Adrenal gland (tissue), 12 donors: ENCODE measurements around the gene SLX4. TPM values are rescaled to one million over a fixed set of nuclear protein-coding genes. Genes with fewer than 3 reads are reported as not detected.

Experiments
- DNase-seq, 7 donors: peaks; one replicate each; pipeline ENCODE4 v3.0.0-alpha.2; 2019 to 2020
- H3K27ac ChIP-seq, 5 donors: fragments of 200-600 bp; sonication (generic) in 4 of 5; 1 replicate in 3 of 5; 2 replicates in 2 of 5; pipeline versions ENCODE4 v1.5.1 to v1.8.0; 2016 to 2020; ENCODE audit warnings: mild to moderate bottlenecking in 1 of 5
- H3K27me3 ChIP-seq: fragments of 200-600 bp; 2 replicates; pipeline ENCODE4 v1.8.0; 2021
- H3K36me3 ChIP-seq, 2 donors: fragments of 200-600 bp; replicated peaks in 1 of 2; 1 replicate in 1 of 2; 2 replicates in 1 of 2; pipeline versions ENCODE4 v1.5.1 to v1.8.0; 2018 to 2022
- H3K4me1 ChIP-seq, 2 donors: fragments of 200-600 bp; replicated peaks in 1 of 2; 1 replicate in 1 of 2; 2 replicates in 1 of 2; pipeline versions ENCODE4 v1.5.1 to v1.8.0; 2018 to 2021
- H3K4me3 ChIP-seq, 4 donors: fragments of 200-600 bp; sonication (generic) in 3 of 4; one replicate each; pipeline ENCODE4 v1.5.1; 2016 to 2018
- H3K9me3 ChIP-seq, 3 donors: fragments of 200-600 bp; sonication (generic) in 1 of 3; replicated peaks in 1 of 3; 1 replicate in 2 of 3; 2 replicates in 1 of 3; pipeline versions ENCODE4 v1.5.1 to v1.8.0; 2016 to 2021
- CTCF ChIP-seq, 6 experiments: fragments of 450-650 bp in 4 of 6; fragments of 200-600 bp in 2 of 6; sonication (generic) in 1 of 6; IDR thresholded peaks; 1 replicate in 5 of 6; 2 replicates in 1 of 6; pipeline versions ENCODE4 v1.5.1 to v1.8.0; 2016 to 2021; ENCODE audit warnings: antibody characterized with exemption in 6 of 6, mild to moderate bottlenecking in 2 of 6, moderate library complexity in 1 of 6
- POLR2A ChIP-seq, 2 donors: fragments of 450-650 bp; IDR thresholded peaks; one replicate each; pipeline ENCODE4 v1.6.1; 2017; ENCODE audit warnings: antibody characterized with exemption in 2 of 2, mild to moderate bottlenecking in 2 of 2, moderate library complexity in 1 of 2
- WGBS, 4 donors: extraction: QIAGEN DNeasy Blood & Tissue Kit in 2 of 4; methylation state at CpG; one replicate each; pipeline versions ENCODE4 v1.1.5 to v1.1.7; 2013 to 2017; 5-methylcytosine and 5-hydroxymethylcytosine counted together
- intact Hi-C, 2 donors: fragments of 100-400 bp; cut with DNase I; formaldehyde crosslinking; loops; one replicate each; pipeline versions ENCODE4 v1.14.1 to v1.15.0; 2022 to 2023
- polyA plus RNA-seq, 3 donors: library from polyadenylated mRNA; stranded (reverse); fragments of 200-250 nt in 2 of 3; fragments of 350-450 nt in 1 of 3; fragmentation: Illumina TruSeq in 1 of 3; extraction: RNeasy Lipid Tissue Mini Kit (QIAGEN cat#74804) in 1 of 3; gene quantifications; one replicate each; pipeline ENCODE4 v1.2.3, GENCODE V29; 2013 to 2014
- total RNA-seq, 9 donors: library from RNA; depleted of rRNA in 4 of 9; stranded (reverse); fragments of >200 nt in 4 of 9; fragments of 120-200 nt in 1 of 9; fragmentation: NEBNext Ultra II Directional in 1 of 9; extraction: Animal tissue kit (Norgen Biotek cat#: 25700) in 1 of 9; gene quantifications; one replicate each; pipeline versions ENCODE4 v1.1.0 to v1.2.4, GENCODE V29; 2013 to 2023
- donor health status: healthy with polysubstance abuse.
- donor health status: Bipolar disorder and iron deficiency.
- donor health status: DM: yes; HTN: yes; CAD: no.
- donor health status: DM: no; HTN: no; CAD: no.
- donor health status: DM: no; HTN: no; CAD: no.
- donor health status: DM: yes; HTN: yes; CAD: no.

The SLX4 gene
- total and polyA plus RNA-seq, 12 donors: 1.7 to 8.2 (median 4.2) TPM

GRCh38 chr16:3594316-3595109 is 16.9 kb downstream of the SLX4 start:
- no peak for DNase-seq
- TF ChIP-seq CTCF (IDR thresholded peaks at IDR 0.05) (no peak), POLR2A (IDR thresholded peaks at IDR 0.05) (no peak)
- 94 to 97% (median 95%) methylated on average over 11 to 22 of the region's 22 CpGs for WGBS, 4 donors
- Histone ChIP-seq H3K27ac (no peak overlapping the region), H3K9me3 (no peaks in the 10 kb centered on the region), H3K36me3 (peaks cover 0 to 6% of the 10 kb centered on the region in 2 donors), H3K4me1 (no peaks in the 10 kb centered on the region), H3K4me3 (no peak overlapping the region), H3K27me3 (no peaks in the 10 kb centered on the region)
- intact Hi-C loops: no loop called here

GRCh38 chr16:3592559-3592958 is 18.8 kb downstream of the SLX4 start:
- WGBS, 4 donors: 93 to 98% (median 96%) methylated on average over 6 to 12 of the region's 12 CpGs
- Histone ChIP-seq H3K27ac (no peak overlapping the region), H3K27me3 (no peaks in the 10 kb centered on the region), H3K9me3 (no peaks in the 10 kb centered on the region), H3K4me1 (no peaks in the 10 kb centered on the region), H3K36me3 (peaks cover 0 to 6% of the 10 kb centered on the region in 2 donors), H3K4me3 (no peak overlapping the region)
- no peak for TF ChIP-seq CTCF (IDR thresholded peaks at IDR 0.05)
- intact Hi-C loops: no loop called here
- DNase-seq: no peak

DNA sequence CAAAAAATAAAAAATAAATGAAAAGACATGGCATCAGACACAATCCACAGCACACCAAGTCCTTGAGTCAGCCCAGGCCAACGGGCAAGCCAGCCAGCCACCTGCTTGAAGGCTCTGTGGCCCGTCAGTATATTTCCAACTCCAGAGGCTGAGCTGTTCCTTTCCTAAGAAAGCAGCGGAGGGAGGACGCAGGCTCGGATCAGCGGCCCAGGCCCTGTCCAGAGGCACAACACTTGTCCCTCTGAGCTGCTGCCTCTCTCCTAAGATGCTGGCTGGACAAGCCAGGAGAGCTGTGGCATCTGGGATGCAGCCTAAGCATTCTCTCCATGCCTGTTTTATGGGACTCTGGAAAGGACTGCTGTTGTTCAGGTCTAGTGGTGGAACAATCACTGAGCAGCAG is 19.4 kb downstream of the SLX4 start:
- Histone ChIP-seq H3K27me3 (no peaks in the 10 kb centered on the region), H3K9me3 (no peaks in the 10 kb centered on the region), H3K4me1 (no peaks in the 10 kb centered on the region), H3K36me3 (peaks cover 0 to 6% of the 10 kb centered on the region in 2 donors), H3K4me3 (no peak overlapping the region), H3K27ac (no peak overlapping the region)
- 94 to 98% (median 96%) methylated on average over 6 of the region's 6 CpGs for WGBS, 4 donors
- TF ChIP-seq CTCF (IDR thresholded peaks at IDR 0.05) (no peak), POLR2A (IDR thresholded peaks at IDR 0.05) (no peak)
- intact Hi-C loops: no loop called here
- no peak for DNase-seq

GRCh38 chr16:3591436-3591803 is 20.0 kb downstream of the SLX4 start:
- H3K9me3 ChIP-seq: no peaks in the 10 kb centered on the region
- no peak for DNase-seq
- H3K4me1 ChIP-seq: no peaks in the 10 kb centered on the region
- H3K27ac ChIP-seq: no peak overlapping the region
- 61 to 76% (median 73%) methylated on average over 5 of the region's 5 CpGs for WGBS, 4 donors
- peaks cover 0 to 6% of the 10 kb centered on the region in 2 donors for H3K36me3 ChIP-seq
- TF ChIP-seq CTCF (IDR thresholded peaks at IDR 0.05) (no peak), POLR2A (IDR thresholded peaks at IDR 0.05) (no peak)
- intact Hi-C loops: no loop called here
- H3K27me3 ChIP-seq: no peaks in the 10 kb centered on the region
- no peak overlapping the region for H3K4me3 ChIP-seq
